A549 (cell line): ENCODE results near the gene RNF145. TPM values are rescaled to one million over a fixed set of nuclear protein-coding genes. Genes with fewer than 3 reads are reported as not detected.

Experiments
- ATAC-seq, 2 experiments: fragments of 200-7000 bp in 1 of 2; fragments of >200 bp in 1 of 2; cut with Nextera tagmentation in 1 of 2; cut with Tn5 transposase in 1 of 2; 3 replicates each; pipeline versions ENCODE4 v1.8.0 to v1.9.1; 2018 to 2020; ENCODE audit warnings: mild to moderate bottlenecking in 1 of 2, moderate library complexity in 1 of 2
- CTCF ChIA-PET: fragments of 300-600 bp; sonication (Branson Sonifier 250); formaldehyde crosslinking; extraction: SDS; loops from one replicate; lab custom pipeline; 2021; ENCODE audit warnings: antibody characterized with exemption, inconsistent platforms; lab: Yijun Ruan, JAX
- POLR2A ChIA-PET: fragments of 350-600 bp; formaldehyde crosslinking; extraction: SDS; loops from one replicate; lab custom pipeline; 2021; ENCODE audit warnings: antibody characterized with exemption, inconsistent platforms; lab: Yijun Ruan, JAX
- DNase-seq, 2 experiments: peaks; one replicate each; pipeline versions ENCODE4 v3.0.0 to v3.0.0-alpha.2; 2011 to 2016; ENCODE audit warnings: low read depth in 1 of 2, low spot score in 1 of 2
- FAIRE-seq: peaks from 2 replicates; lab custom pipeline; 2011; peaks lifted over from hg19 to GRCh38; lab: Jason Lieb, UNC
- H3K27ac ChIP-seq, 2 experiments: fragments of >200 bp; sonication (Bioruptor Twin); formaldehyde crosslinking; 3 replicates each; pipeline ENCODE4 v1.5.1; 2016 to 2017
- H3K4me1 ChIP-seq: fragments of >200 bp; sonication (Bioruptor Twin); formaldehyde crosslinking; 3 replicates; pipeline ENCODE4 v1.6.1; 2016
- H3K4me2 ChIP-seq: fragments of >200 bp; sonication (Bioruptor Twin); formaldehyde crosslinking; 3 replicates; pipeline ENCODE4 v1.6.1; 2016
- H3K4me3 ChIP-seq: fragments of >200 bp; sonication (Bioruptor Twin); formaldehyde crosslinking; 3 replicates; pipeline ENCODE4 v1.5.1; 2016
- H3K9me3 ChIP-seq: fragments of >200 bp; sonication (Bioruptor Twin); formaldehyde crosslinking; 3 replicates; pipeline ENCODE4 v1.6.1; 2016
- BCL3 ChIP-seq: fragments of >200 bp; sonication (Bioruptor Twin); formaldehyde crosslinking; IDR thresholded peaks from 3 replicates; pipeline ENCODE4 v1.6.1; 2016
- CBX2 ChIP-seq: fragments of 200-600 bp; sonication (generic); IDR thresholded peaks from 2 replicates; pipeline ENCODE4 v1.6.1; 2016; ENCODE audit warnings: low read depth, mild to moderate bottlenecking, borderline replicate concordance
- CEBPB ChIP-seq, 2 experiments: fragments of >200 bp in 1 of 2; sonication (Bioruptor Twin) in 1 of 2; formaldehyde crosslinking in 1 of 2; IDR thresholded peaks; 2 replicates each; pipeline ENCODE4 v1.6.1; 2012 to 2016
- CHD4 ChIP-seq: fragments of 200-600 bp; sonication (generic); IDR thresholded peaks from 2 replicates; pipeline ENCODE4 v1.6.1; 2016; ENCODE audit warnings: antibody characterized with exemption, mild to moderate bottlenecking, borderline replicate concordance
- E2F6 ChIP-seq: IDR thresholded peaks from 2 replicates; pipeline ENCODE4 v1.6.1; 2012; ENCODE audit warnings: low read depth, borderline replicate concordance
- EHF ChIP-seq: fragments of 250-450 bp; sonication (Bioruptor Pico); IDR thresholded peaks from 2 replicates; pipeline ENCODE4 v1.5.0; 2020; ENCODE audit warnings: mild to moderate bottlenecking
- EHMT2 ChIP-seq: fragments of 200-600 bp; sonication (generic); IDR thresholded peaks from 2 replicates; pipeline ENCODE4 v1.6.1; 2016; ENCODE audit warnings: antibody characterized with exemption, low read depth, mild to moderate bottlenecking, moderate library complexity
- EP300 ChIP-seq, 2 experiments: fragments of >200 bp; sonication (Bioruptor Twin); formaldehyde crosslinking; IDR thresholded peaks; 2 replicates in 1 of 2; 3 replicates in 1 of 2; pipeline ENCODE4 v1.6.1; 2016 to 2017
- FOSL2 ChIP-seq, 2 experiments: fragments of 450-650 bp in 1 of 2; fragments of >200 bp in 1 of 2; sonication (Bioruptor Twin) in 1 of 2; formaldehyde crosslinking; IDR thresholded peaks; 2 replicates each; pipeline versions ENCODE4 v1.5.0 to v1.6.1; 2016 to 2020; ENCODE audit warnings: mild to moderate bottlenecking in 1 of 2, moderate library complexity in 1 of 2
- HMGXB4 ChIP-seq: fragments of 250-450 bp; sonication (Bioruptor Pico); IDR thresholded peaks from 2 replicates; pipeline ENCODE4 v1.5.0; 2021; ENCODE audit warnings: mild to moderate bottlenecking, moderate library complexity, borderline replicate concordance
- HOXA7 ChIP-seq: fragments of 250-450 bp; sonication (Bioruptor Pico); IDR thresholded peaks from 2 replicates; pipeline ENCODE4 v1.5.0; 2020; ENCODE audit warnings: mild to moderate bottlenecking, moderate library complexity
- JUNB ChIP-seq: fragments of >200 bp; sonication (Bioruptor Twin); formaldehyde crosslinking; IDR thresholded peaks from 2 replicates; pipeline ENCODE4 v1.6.1; 2016
- KDM5A ChIP-seq: fragments of 200-600 bp; sonication (generic); IDR thresholded peaks from 2 replicates; pipeline ENCODE4 v1.6.1; 2016; ENCODE audit warnings: antibody characterized with exemption, mild to moderate bottlenecking
- MAFK ChIP-seq: fragments of 450-650 bp; IDR thresholded peaks from 2 replicates; pipeline ENCODE4 v1.6.1; 2014; ENCODE audit not compliant: partially characterized antibody
- MAZ ChIP-seq: fragments of 150-350 bp; IDR thresholded peaks from 2 replicates; pipeline ENCODE4 v1.6.1; 2014; ENCODE audit warnings: antibody characterized with exemption, low read depth, low read length, borderline replicate concordance
- MYC ChIP-seq: IDR thresholded peaks from 2 replicates; pipeline ENCODE4 v1.6.1; 2012; ENCODE audit warnings: mild to moderate bottlenecking, inconsistent platforms, low read length, improper control_type of control experiment, borderline replicate concordance
- NR3C1 ChIP-seq: fragments of >200 bp; sonication (Bioruptor Twin); formaldehyde crosslinking; IDR thresholded peaks from 3 replicates; pipeline ENCODE4 v1.6.1; 2017
- POLR2A ChIP-seq: IDR thresholded peaks from 2 replicates; pipeline ENCODE4 v1.6.1; 2012; ENCODE audit warnings: mild to moderate bottlenecking, low read length
- RAD21 ChIP-seq, 2 experiments: fragments of >200 bp in 1 of 2; sonication (Bioruptor Twin) in 1 of 2; formaldehyde crosslinking in 1 of 2; IDR thresholded peaks in 1 of 2; conservative IDR thresholded peaks in 1 of 2; 2 replicates in 1 of 2; 3 replicates in 1 of 2; pipeline ENCODE4 v1.6.1; 2012 to 2018; ENCODE audit warnings: inconsistent platforms in 1 of 2
- RARB ChIP-seq: fragments of 250-450 bp; sonication (Bioruptor Pico); IDR thresholded peaks from 2 replicates; pipeline ENCODE4 v1.8.0; 2021; ENCODE audit warnings: mild to moderate bottlenecking, moderate library complexity
- RCOR1 ChIP-seq: fragments of 150-350 bp; IDR thresholded peaks from 2 replicates; pipeline ENCODE4 v1.6.1; 2014; ENCODE audit warnings: antibody characterized with exemption, low read length, low read depth
- REST ChIP-seq: fragments of 200-600 bp; sonication (generic); IDR thresholded peaks from 2 replicates; pipeline ENCODE4 v1.6.1; 2016; ENCODE audit warnings: antibody characterized with exemption, mild to moderate bottlenecking, moderate library complexity
- SMC3 ChIP-seq: fragments of >200 bp; sonication (Bioruptor Twin); formaldehyde crosslinking; IDR thresholded peaks from 3 replicates; pipeline ENCODE4 v1.6.1; 2018; ENCODE audit warnings: inconsistent platforms
- TP53 ChIP-seq: fragments of 250-450 bp; sonication (Bioruptor Pico); IDR thresholded peaks from 2 replicates; pipeline ENCODE4 v1.5.0; 2021; ENCODE audit warnings: mild to moderate bottlenecking, moderate library complexity
- ZFP36 ChIP-seq: fragments of 450-650 bp; IDR thresholded peaks from 2 replicates; pipeline ENCODE4 v1.6.1; 2014; ENCODE audit warnings: borderline replicate concordance; ENCODE audit not compliant: partially characterized antibody
- ZSCAN20 ChIP-seq: fragments of 250-450 bp; sonication (Bioruptor Pico); IDR thresholded peaks from 2 replicates; pipeline ENCODE4 v1.8.0; 2022; ENCODE audit warnings: mild to moderate bottlenecking, moderate library complexity
- WGBS: methylation state at CpG from one replicate; pipeline ENCODE4 v1.1.6; 2017; ENCODE audit errors: missing lambda C conversion rate; 5-methylcytosine and 5-hydroxymethylcytosine counted together
- polyA plus RNA-seq, 4 experiments: library from polyadenylated mRNA; depleted of rRNA in 3 of 4; stranded (reverse); fragments of >200 nt; fragmentation: RNase III in 1 of 4; extraction: RNeasy Plus Mini Kit Qiagen cat#74134 plus additional on column Dnase treatment in 1 of 4; gene quantifications; 2 replicates in 3 of 4; 3 replicates in 1 of 4; pipeline ENCODE4 v1.2.3, GENCODE V29; 2011 to 2017
- TF ChIP-seq, protein P1 (sequence below): fragments of 250-450 bp; sonication (Bioruptor Pico); IDR thresholded peaks from 2 replicates; pipeline ENCODE4 v1.5.0; 2020; ENCODE audit warnings: low read depth, mild to moderate bottlenecking, moderate library complexity

RNF145 gene
- polyA plus RNA-seq, 2 of the 4 experiments (the other 2 are of a cell fraction), result 122 to 146 TPM

GRCh38 chr5:159241946-159242552, 32.7 kb upstream of the RNF145 start:
- DNase-seq (no peak), FAIRE-seq (no peak)
- CTCF ChIA-PET, result no interaction called here
- TF ChIP-seq KDM5A (no peak), CEBPB (IDR thresholded peaks at IDR 0.05) (peak; percentile 7 to 39; a peak in 2 of 4 replicates)
- TF ChIP-seq, all 56 proteins: peak for 1
- POLR2A ChIA-PET, result no interaction called here
- no peaks in the 10 kb centered on the region for H3K9me3 ChIP-seq
- no peak overlapping the region for H3K4me2 ChIP-seq
- 76% methylated on average over 2 of the region's 2 CpGs for WGBS
- H3K27ac ChIP-seq, result peak overlapping the region in 1 of 2 experiments; percentile 15; a peak in 1 of 6 replicates
- H3K4me1 ChIP-seq, result peaks cover 24% of the 10 kb centered on the region
- no peak for ATAC-seq
- no peak overlapping the region for H3K4me3 ChIP-seq

DNA sequence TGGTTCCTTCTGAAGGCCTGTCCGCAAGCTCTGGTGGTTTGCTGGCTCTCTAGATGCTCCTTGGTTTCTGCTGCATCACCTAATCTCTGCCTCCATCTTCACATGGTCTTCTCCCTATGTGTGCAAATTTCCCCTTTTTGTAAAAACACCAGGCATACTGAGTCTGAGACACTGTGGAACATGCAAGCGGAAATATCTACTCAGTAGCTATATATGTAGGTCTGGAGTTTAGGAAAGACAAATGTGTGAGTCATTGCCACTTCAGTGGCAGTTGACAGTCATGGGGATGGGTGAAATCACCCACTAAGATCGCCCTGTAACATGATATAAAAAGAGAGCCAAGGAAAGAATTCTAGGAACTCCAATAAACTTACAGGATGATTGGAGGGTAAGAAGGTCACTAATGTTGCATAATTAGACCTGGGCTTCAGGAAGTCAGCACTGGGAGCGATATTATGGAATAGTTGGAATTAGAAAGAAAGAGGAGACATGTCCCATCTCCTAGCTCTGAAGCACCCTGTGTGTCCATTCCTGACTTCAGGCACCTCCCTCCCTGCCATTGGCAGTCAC, 31.0 kb upstream of the RNF145 start:
- ChIA-PET POLR2A (interaction anchor here (1.3 kb wide), 1 partner anchor 33 kb away, joined by 6 read pairs; no protein-coding TSS in a partner anchor), CTCF (interaction anchor here (1.0 to 1.2 kb wide), 2 partner anchors 34 to 76 kb away, joined by 3 read pairs; no protein-coding TSS in a partner anchor)
- FAIRE-seq, result peak; percentile 65
- Histone ChIP-seq H3K4me2 (peak overlapping the region; percentile 60), H3K4me1 (peaks cover 24% of the 10 kb centered on the region), H3K9me3 (no peaks in the 10 kb centered on the region), H3K4me3 (no peak overlapping the region), H3K27ac (peak overlapping the region; percentile 67 to 77)
- ATAC-seq, result peak; percentile 96 to 97
- DNase-seq, result peak; percentile 65 to 79
- WGBS, result 27% methylated on average over 4 of the region's 4 CpGs
- TF ChIP-seq RCOR1 (no peak), NR3C1 (no peak), HOXA7 (CRISPR knock-in tag) (no peak), ZFP36 (no peak), EP300 (IDR thresholded peaks at IDR 0.05) (peak; percentile 72 to 77; a peak in 3 of 5 replicates), POLR2A (no peak), MAFK (no peak), FOSL2 (IDR thresholded peaks at IDR 0.05) (peak; percentile 64), FOSL2 (CRISPR knock-in tag; IDR thresholded peaks at IDR 0.05) (peak; percentile 89), CHD4 (no peak), BCL3 (0 out of 3 replicates have a peak, but pooled peaks have one; percentile 48), E2F6 (no peak), EHMT2 (no peak), MAZ (no peak), SMC3 (peak; percentile 28; the same call in 1 of the 3 replicates), MYC (no peak), CBX2 (no peak), JUNB (peak; percentile 91), EHF (CRISPR knock-in tag) (no peak), RARB (CRISPR knock-in tag) (no peak), RAD21 (conservative IDR thresholded peaks at IDR 0.05 in 1 of 2, IDR thresholded peaks at IDR 0.05 in 1 of 2) (0 out of 5 replicates have a peak, but pooled peaks of 1 of the 2 experiments have one; percentile 24), ZSCAN20 (no peak), HMGXB4 (CRISPR knock-in tag) (no peak), TP53 (CRISPR knock-in tag) (no peak), REST (no peak)
- TF ChIP-seq, protein P1, sequence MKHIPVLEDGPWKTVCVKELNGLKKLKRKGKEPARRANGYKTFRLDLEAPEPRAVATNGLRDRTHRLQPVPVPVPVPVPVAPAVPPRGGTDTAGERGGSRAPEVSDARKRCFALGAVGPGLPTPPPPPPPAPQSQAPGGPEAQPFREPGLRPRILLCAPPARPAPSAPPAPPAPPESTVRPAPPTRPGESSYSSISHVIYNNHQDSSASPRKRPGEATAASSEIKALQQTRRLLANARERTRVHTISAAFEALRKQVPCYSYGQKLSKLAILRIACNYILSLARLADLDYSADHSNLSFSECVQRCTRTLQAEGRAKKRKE (CRISPR knock-in tag), result no peak
